Adrenal gland (tissue), 5 donors: ENCODE results near the gene CBX8.

Source experiments
- POLR2A ChIP-seq, 2 donors: fragments of 450-650 bp; IDR thresholded peaks; one replicate each; pipeline ENCODE4 v1.6.1; 2017; ENCODE audit warnings: antibody characterized with exemption in 2 of 2, mild to moderate bottlenecking in 2 of 2, moderate library complexity in 1 of 2
- TF ChIP-seq, protein P1 (sequence below), 6 experiments: fragments of 450-650 bp in 4 of 6; fragments of 200-600 bp in 2 of 6; sonication (generic) in 1 of 6; IDR thresholded peaks; 1 replicate in 5 of 6; 2 replicates in 1 of 6; pipeline versions ENCODE4 v1.5.1 to v1.8.0; 2016 to 2021; ENCODE audit warnings: antibody characterized with exemption in 6 of 6, mild to moderate bottlenecking in 2 of 6, moderate library complexity in 1 of 6
- donor health status: DM: no; HTN: no; CAD: no.

- TF ChIP-seq, protein P1, sequence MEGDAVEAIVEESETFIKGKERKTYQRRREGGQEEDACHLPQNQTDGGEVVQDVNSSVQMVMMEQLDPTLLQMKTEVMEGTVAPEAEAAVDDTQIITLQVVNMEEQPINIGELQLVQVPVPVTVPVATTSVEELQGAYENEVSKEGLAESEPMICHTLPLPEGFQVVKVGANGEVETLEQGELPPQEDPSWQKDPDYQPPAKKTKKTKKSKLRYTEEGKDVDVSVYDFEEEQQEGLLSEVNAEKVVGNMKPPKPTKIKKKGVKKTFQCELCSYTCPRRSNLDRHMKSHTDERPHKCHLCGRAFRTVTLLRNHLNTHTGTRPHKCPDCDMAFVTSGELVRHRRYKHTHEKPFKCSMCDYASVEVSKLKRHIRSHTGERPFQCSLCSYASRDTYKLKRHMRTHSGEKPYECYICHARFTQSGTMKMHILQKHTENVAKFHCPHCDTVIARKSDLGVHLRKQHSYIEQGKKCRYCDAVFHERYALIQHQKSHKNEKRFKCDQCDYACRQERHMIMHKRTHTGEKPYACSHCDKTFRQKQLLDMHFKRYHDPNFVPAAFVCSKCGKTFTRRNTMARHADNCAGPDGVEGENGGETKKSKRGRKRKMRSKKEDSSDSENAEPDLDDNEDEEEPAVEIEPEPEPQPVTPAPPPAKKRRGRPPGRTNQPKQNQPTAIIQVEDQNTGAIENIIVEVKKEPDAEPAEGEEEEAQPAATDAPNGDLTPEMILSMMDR (IDR thresholded peaks at IDR 0.05) = no peak
- TF ChIP-seq POLR2A (IDR thresholded peaks at IDR 0.05) = no peak
Observed at GRCh38 chr17:79748295-79749099, 48.4 kb downstream of the CBX8 start.
